Measurements from ENCODE around the gene KLHDC10.
A peak's percentile ranks its signal among the peaks of the same experiment; 100 is the strongest.

Gene KLHDC10

GRCh38 chr7:130148561-130148960, 78.2 kb downstream of the KLHDC10 start:
- H3K4me1 Mint-ChIP-seq, result peaks cover 60% of the 10 kb centered on the region
- H3K4me3 Mint-ChIP-seq, result no peak overlapping the region
- H3K9me3 Mint-ChIP-seq, result no peaks in the 10 kb centered on the region
- no peak for DNase-seq
- no peaks in the 10 kb centered on the region for H3K36me3 Mint-ChIP-seq (ENCODE audit: low read depth)
- H3K27ac Mint-ChIP-seq, result peak overlapping the region; percentile 75
- no peaks in the 10 kb centered on the region for H3K27me3 Mint-ChIP-seq (ENCODE audit: low read depth, poor library complexity)
- no peak for TF ChIP-seq CTCF (IDR thresholded peaks at IDR 0.05)

GRCh38 chr7:130149281-130150139, 79.2 kb downstream of the KLHDC10 start:
- no peak for TF ChIP-seq CTCF (IDR thresholded peaks at IDR 0.05)
- Mint-ChIP-seq H3K4me3 (no peak overlapping the region), H3K4me1 (peaks cover 50% of the 10 kb centered on the region), H3K27ac (peak overlapping the region; percentile 75), H3K27me3 (ENCODE audit: low read depth, poor library complexity) (no peaks in the 10 kb centered on the region), H3K36me3 (ENCODE audit: low read depth) (no peaks in the 10 kb centered on the region), H3K9me3 (no peaks in the 10 kb centered on the region)
- no peak for DNase-seq

- Mint-ChIP-seq H3K27ac (peak overlapping the region; percentile 80), H3K4me3 (no peak overlapping the region), H3K4me1 (peaks cover 42% of the 10 kb centered on the region), H3K9me3 (peaks cover 3% of the 10 kb centered on the region), H3K36me3 (ENCODE audit: low read depth) (peaks cover 3% of the 10 kb centered on the region), H3K27me3 (ENCODE audit: low read depth, poor library complexity) (no peaks in the 10 kb centered on the region)
- no peak for DNase-seq
- TF ChIP-seq CTCF (IDR thresholded peaks at IDR 0.05), result no peak
Measured at GRCh38 chr7:130150587-130150986, 80.3 kb downstream of the KLHDC10 start.

- Mint-ChIP-seq H3K27ac (no peak overlapping the region), H3K4me3 (no peak overlapping the region), H3K36me3 (ENCODE audit: low read depth) (peaks cover 12% of the 10 kb centered on the region), H3K9me3 (peaks cover 12% of the 10 kb centered on the region), H3K27me3 (ENCODE audit: low read depth, poor library complexity) (no peaks in the 10 kb centered on the region), H3K4me1 (peaks cover 33% of the 10 kb centered on the region)
- no peak for DNase-seq
- TF ChIP-seq CTCF (IDR thresholded peaks at IDR 0.05), result no peak
Measured at GRCh38 chr7:130151591-130152492, 81.5 kb downstream of the KLHDC10 start.

GRCh38 chr7:130152493-130153210, 82.3 kb downstream of the KLHDC10 start:
- peaks cover 20% of the 10 kb centered on the region for H3K9me3 Mint-ChIP-seq
- peaks cover 20% of the 10 kb centered on the region for H3K36me3 Mint-ChIP-seq (ENCODE audit: low read depth)
- DNase-seq, result no peak
- H3K4me1 Mint-ChIP-seq, result peaks cover 26% of the 10 kb centered on the region
- H3K27ac Mint-ChIP-seq, result no peak overlapping the region
- no peaks in the 10 kb centered on the region for H3K27me3 Mint-ChIP-seq (ENCODE audit: low read depth, poor library complexity)
- no peak overlapping the region for H3K4me3 Mint-ChIP-seq
- TF ChIP-seq CTCF (IDR thresholded peaks at IDR 0.05), result no peak

All from nephron progenitor cell (in vitro differentiated cells).